ENCODE data around the gene MAPKAPK2. TPM values are rescaled to one million over a fixed set of nuclear protein-coding genes. Genes with fewer than 3 reads are reported as not detected.

The MAPKAPK2 gene
- total and polyA plus RNA-seq, 2 donors (not counting 1 experiment from before 2014, with no cell fraction given) = 60.3 to 85.8 TPM

DNA sequence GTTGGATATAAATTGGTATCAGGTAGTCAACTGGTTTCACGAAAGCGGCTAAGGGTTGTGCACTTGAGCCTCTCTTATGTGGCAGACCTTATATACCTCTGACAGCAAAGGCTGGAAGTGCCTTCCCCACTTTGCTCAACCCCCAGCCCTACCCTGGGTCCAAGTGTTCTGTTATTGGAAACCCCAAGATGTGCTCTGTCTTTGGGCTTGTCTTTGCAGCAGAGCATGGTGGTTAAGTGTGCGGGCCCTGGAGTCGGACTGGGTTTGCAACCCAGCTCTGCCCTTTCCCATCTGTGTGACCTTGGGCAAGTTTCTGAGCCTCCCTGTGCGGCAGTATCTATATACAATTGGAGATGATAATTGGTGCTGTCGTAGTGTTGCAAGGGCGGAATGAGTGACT, 98.8 kb downstream of the MAPKAPK2 start:
- no peaks in the 10 kb centered on the region for H3K27me3 ChIP-seq (replicated peaks in 1 of 4; ENCODE audit: control extremely low read depth in 1 of 4, control insufficient read depth in 3 of 4, insufficient read depth in 4 of 4, low read length in 3 of 4)
- H3K27ac ChIP-seq (ENCODE audit: low read length in 2 of 2) = no peak overlapping the region
- no peaks in the 10 kb centered on the region for H3K9me3 Mint-ChIP-seq (ENCODE audit: insufficient read depth)
- H3K4me1 ChIP-seq (ENCODE audit: control insufficient read depth in 2 of 2, insufficient read depth in 2 of 2, low read length in 2 of 2) = peaks cover 66% of the 10 kb centered on the region in 2 donors
- POLR2A ChIA-PET = interaction anchor here (1.7 kb wide), 1 partner anchor 11 kb away, joined by 6 read pairs; the partner anchor contains the start of gene IL10
- no peak for ATAC-seq (ENCODE audit: low read depth)
- H3K79me2 ChIP-seq (ENCODE audit: control insufficient read depth, insufficient read depth, low read length) = no peaks in the 10 kb centered on the region
- no peaks in the 10 kb centered on the region for H3K36me3 ChIP-seq (replicated peaks in 1 of 2; ENCODE audit: control extremely low read depth in 1 of 2, control insufficient read depth in 1 of 2, extremely low read depth in 1 of 2, insufficient read depth in 2 of 2, low read length in 1 of 2)
- peaks cover 55% of the 10 kb centered on the region for H3K4me1 Mint-ChIP-seq
- H3K9me3 ChIP-seq (ENCODE audit: control extremely low read depth in 1 of 3, control insufficient read depth in 2 of 3, insufficient read depth in 1 of 3, low read length in 2 of 3) = no peaks in the 10 kb centered on the region
- no peak overlapping the region for H3K27ac Mint-ChIP-seq
- H2AFZ ChIP-seq (ENCODE audit: insufficient read depth, low read depth, low read length, poor library complexity, severe bottlenecking) = no peak overlapping the region
- no peak for DNase-seq
- 92% methylated on average over 4 of the region's 7 CpGs for WGBS (ENCODE audit: insufficient coverage)
- CTCF ChIA-PET = interaction anchor here (1.2 to 3.7 kb wide), 6 partner anchors 13 to 57 kb away, joined by 3 to 14 read pairs (median 6); partner anchors contain the start of gene IL19
- TF ChIP-seq EZH2 (IDR thresholded peaks at IDR 0.05; ENCODE audit: borderline replicate concordance, insufficient read depth, low read depth, low read length, poor library complexity, severe bottlenecking) = no peak
- intact Hi-C loops (cut with micrococcal nuclease) = no loop called here
- H3K9ac ChIP-seq (ENCODE audit: low read length) = no peak overlapping the region
- H4K20me1 ChIP-seq (ENCODE audit: control insufficient read depth, insufficient read depth, low read length, poor library complexity, severe bottlenecking) = no peaks in the 10 kb centered on the region
- H3K4me3 ChIP-seq (ENCODE audit: control extremely low read depth in 1 of 5, extremely low read depth in 1 of 5, insufficient read depth in 1 of 5, low read depth in 2 of 5, low read length in 4 of 5) = no peak overlapping the region
- no peak overlapping the region for H3K4me3 Mint-ChIP-seq
- H3K4me2 ChIP-seq (replicated peaks; ENCODE audit: low read depth, low read length, poor library complexity, severe bottlenecking) = no peak overlapping the region
- no peaks in the 10 kb centered on the region for H3K27me3 Mint-ChIP-seq

Small RNA genes within 50 kb of the gene (small RNA-seq; reads per million reads assigned to genes)
- not detected for gene RF00019 (ENCODE audit: insufficient read length, low read depth, low replicate concordance)

Other genes with a start within 250 kb of the MAPKAPK2 start
- gene IKBKE, start 214.4 kb upstream of the MAPKAPK2 start, total RNA-seq = 40.5 and 40.8 TPM in 2 replicates
- 36.1 and 55.4 TPM in 2 replicates for gene IKBKE, start 214.4 kb upstream of the MAPKAPK2 start, polyA plus RNA-seq
- gene RASSF5, start 177.4 kb upstream of the MAPKAPK2 start, total RNA-seq = 144 and 146 TPM in 2 replicates
- 69.7 and 86.3 TPM in 2 replicates for gene RASSF5, start 177.4 kb upstream of the MAPKAPK2 start, polyA plus RNA-seq
- 60.6 and 62.2 TPM in 2 replicates for gene EIF2D, start 72.4 kb upstream of the MAPKAPK2 start, total RNA-seq
- 50.7 and 64.9 TPM in 2 replicates for gene EIF2D, start 72.4 kb upstream of the MAPKAPK2 start, polyA plus RNA-seq
- gene DYRK3, start 49.4 kb upstream of the MAPKAPK2 start, total RNA-seq = 0.30 and 0.80 TPM in 2 replicates
- gene DYRK3, start 49.4 kb upstream of the MAPKAPK2 start, polyA plus RNA-seq = 0.25 TPM in 1 of 2 replicates, not detected in the other
- gene IL19, start 85.9 kb downstream of the MAPKAPK2 start, total RNA-seq = 0.24 and 0.27 TPM in 2 replicates
- not detected in 2 replicates for gene IL19, start 85.9 kb downstream of the MAPKAPK2 start, polyA plus RNA-seq
- 0.63 and 0.69 TPM in 2 replicates for gene IL10, start 87.6 kb downstream of the MAPKAPK2 start, total RNA-seq
- 0.37 TPM in 1 of 2 replicates, not detected in the other for gene IL10, start 87.6 kb downstream of the MAPKAPK2 start, polyA plus RNA-seq
- gene IL20, start 180.7 kb downstream of the MAPKAPK2 start, total RNA-seq = not detected in 2 replicates
- gene IL20, start 180.7 kb downstream of the MAPKAPK2 start, polyA plus RNA-seq = not detected in 2 replicates
- not detected in 2 replicates for gene IL24, start 212.5 kb downstream of the MAPKAPK2 start, total RNA-seq
- gene IL24, start 212.5 kb downstream of the MAPKAPK2 start, polyA plus RNA-seq = not detected in 2 replicates
- gene FCMR, start 237.0 kb downstream of the MAPKAPK2 start, total RNA-seq = 711 and 753 TPM in 2 replicates
- gene FCMR, start 237.0 kb downstream of the MAPKAPK2 start, polyA plus RNA-seq = 686 and 931 TPM in 2 replicates